GM12801 (cell line): ENCODE results near the gene MAGEB2.

Experiments used
- TF ChIP-seq, protein P1 (sequence below): IDR thresholded peaks from one replicate; pipeline ENCODE4 v1.5.1; 2011; ENCODE audit warnings: control low read depth; ENCODE audit not compliant: insufficient read length; ENCODE audit errors: extremely low read depth

Gene MAGEB2

DNA sequence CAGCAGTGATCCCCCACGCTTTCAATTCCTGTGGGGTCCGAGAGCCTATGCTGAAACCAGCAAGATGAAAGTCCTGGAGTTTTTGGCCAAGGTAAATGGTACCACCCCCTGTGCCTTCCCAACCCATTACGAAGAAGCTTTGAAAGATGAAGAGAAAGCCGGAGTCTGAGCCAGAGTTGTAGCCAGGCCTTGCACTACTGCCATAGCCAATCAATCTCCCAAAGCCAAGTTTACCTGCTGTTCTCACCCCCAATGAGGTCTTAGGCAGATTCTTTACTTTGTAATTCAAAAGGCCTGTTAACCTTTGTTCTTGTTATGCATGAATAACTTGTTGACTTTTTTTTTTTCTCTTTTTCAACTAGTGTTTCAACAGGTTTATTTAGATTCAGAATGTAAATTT, 4.0 kb downstream of the MAGEB2 start:
- TF ChIP-seq, protein P1, sequence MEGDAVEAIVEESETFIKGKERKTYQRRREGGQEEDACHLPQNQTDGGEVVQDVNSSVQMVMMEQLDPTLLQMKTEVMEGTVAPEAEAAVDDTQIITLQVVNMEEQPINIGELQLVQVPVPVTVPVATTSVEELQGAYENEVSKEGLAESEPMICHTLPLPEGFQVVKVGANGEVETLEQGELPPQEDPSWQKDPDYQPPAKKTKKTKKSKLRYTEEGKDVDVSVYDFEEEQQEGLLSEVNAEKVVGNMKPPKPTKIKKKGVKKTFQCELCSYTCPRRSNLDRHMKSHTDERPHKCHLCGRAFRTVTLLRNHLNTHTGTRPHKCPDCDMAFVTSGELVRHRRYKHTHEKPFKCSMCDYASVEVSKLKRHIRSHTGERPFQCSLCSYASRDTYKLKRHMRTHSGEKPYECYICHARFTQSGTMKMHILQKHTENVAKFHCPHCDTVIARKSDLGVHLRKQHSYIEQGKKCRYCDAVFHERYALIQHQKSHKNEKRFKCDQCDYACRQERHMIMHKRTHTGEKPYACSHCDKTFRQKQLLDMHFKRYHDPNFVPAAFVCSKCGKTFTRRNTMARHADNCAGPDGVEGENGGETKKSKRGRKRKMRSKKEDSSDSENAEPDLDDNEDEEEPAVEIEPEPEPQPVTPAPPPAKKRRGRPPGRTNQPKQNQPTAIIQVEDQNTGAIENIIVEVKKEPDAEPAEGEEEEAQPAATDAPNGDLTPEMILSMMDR = no peak

DNA sequence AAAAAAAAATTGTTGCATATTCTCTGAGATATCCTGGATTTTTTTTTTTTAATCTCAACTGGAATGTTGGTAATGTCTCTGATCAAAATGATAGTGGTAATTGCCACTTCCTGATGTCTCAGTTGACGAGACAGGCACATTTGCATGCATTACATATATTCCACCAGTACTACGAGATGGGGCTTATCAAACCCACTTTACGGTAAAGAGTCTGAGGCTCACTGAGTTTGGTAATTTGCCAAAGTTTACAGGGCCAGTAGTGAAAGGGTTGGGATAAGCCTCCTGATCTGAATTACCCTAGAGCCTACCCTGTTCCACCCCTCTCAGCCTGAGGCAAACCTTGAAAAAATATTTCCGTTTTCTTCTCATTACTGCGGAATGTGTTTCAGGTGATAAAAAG, 5.3 kb downstream of the MAGEB2 start:
- TF ChIP-seq, protein P1 = no peak

DNA sequence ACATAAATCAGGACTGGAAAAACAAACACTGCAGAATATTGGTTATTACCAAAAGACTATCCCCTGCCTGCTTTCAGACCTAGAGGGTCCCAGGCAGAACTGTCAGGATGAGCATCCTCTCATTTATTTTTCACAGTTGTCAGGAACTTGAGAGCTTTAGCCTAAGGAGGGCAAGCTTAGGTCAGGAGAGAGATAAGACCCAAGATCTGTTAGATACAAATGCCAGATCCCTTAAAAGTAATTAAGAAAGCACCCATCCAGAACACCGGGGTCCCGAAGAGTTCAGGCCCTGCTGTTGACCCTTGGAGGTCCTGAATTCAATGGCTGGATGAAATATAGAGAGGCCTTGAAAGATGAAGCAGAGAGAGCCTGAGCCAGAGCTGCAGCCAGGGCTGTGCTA, 9.2 kb downstream of the MAGEB2 start:
- TF ChIP-seq, protein P1 = no peak

DNA sequence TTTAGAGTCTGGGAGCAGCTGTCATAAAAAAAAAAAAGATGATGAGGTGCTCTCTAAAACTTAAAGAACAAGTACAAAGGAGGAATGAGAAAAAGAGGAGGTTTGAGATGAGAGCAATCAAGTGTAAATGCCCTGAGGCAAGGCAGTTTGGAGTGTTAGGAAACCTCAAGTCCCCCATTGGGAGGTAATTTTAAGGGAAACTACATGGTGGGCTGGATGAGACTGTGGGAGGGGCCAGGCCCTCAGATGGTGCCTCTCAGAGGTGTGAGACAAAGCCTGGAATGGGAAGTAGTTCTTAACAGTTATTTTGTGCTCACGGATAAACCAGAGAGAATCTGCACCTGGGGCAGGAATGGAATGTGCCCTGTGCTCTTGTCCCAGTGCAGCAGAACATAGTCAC, 13.2 kb downstream of the MAGEB2 start:
- TF ChIP-seq, protein P1 = no peak

DNA sequence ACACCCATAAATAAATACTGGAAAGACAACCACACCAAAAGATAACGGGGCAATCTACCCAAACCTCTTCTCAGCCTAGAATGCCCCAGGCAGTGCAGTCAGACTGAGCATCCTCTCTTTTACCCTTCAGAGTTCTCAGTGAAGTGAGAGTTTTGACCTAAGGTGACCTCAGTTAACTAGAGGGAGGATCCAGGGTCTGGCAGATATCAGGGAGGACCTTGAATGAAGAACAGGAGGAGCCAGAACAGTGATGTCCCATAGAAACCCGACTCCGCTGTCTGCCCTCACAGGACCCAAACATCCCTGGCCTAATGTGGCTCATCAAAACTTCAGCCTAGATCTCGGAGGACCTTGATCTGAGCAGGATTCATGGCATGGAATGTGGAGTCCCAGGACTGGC, 15.0 kb downstream of the MAGEB2 start, which contains the start of gene MAGEB3:
TSS of gene MAGEB3 (plus strand) at position 263 of the 400 bp plus-strand sequence. CDS start 5,268 bp downstream, outside the sequence.
- TF ChIP-seq, protein P1 = no peak

DNA sequence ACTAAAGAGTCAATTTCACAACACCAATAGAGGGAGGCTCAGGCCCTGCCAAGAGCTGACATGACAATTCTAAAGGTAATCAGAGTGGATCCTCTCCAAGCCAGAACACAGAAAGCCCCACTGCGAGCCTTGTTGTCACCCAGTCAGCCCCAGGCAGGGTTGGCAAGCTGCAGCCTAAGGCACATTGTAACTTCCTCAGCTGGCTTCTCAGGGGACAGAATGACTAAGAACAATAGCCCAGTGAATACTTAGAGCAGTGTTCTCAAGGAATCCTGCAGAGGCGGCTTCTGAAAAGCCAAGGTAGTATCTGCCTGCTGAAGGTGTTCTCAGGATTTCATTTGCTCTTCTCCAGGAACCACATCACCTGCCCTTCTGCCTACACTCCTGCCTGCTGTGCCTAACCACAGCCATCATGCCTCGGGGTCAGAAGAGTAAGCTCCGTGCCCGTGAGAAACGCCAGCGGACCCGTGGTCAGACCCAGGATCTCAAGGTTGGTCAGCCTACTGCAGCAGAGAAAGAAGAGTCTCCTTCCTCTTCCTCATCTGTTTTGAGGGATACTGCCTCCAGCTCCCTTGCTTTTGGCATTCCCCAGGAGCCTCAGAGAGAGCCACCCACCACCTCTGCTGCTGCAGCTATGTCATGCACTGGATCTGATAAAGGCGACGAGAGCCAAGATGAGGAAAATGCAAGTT, 26.5 kb downstream of the MAGEB2 start, which contains the start of gene MAGEB4:
TSS of gene MAGEB4 (plus strand) at position 277 of the 692 bp plus-strand sequence. CDS start at position 413, 136 bp downstream.
- TF ChIP-seq, protein P1 = no peak

DNA sequence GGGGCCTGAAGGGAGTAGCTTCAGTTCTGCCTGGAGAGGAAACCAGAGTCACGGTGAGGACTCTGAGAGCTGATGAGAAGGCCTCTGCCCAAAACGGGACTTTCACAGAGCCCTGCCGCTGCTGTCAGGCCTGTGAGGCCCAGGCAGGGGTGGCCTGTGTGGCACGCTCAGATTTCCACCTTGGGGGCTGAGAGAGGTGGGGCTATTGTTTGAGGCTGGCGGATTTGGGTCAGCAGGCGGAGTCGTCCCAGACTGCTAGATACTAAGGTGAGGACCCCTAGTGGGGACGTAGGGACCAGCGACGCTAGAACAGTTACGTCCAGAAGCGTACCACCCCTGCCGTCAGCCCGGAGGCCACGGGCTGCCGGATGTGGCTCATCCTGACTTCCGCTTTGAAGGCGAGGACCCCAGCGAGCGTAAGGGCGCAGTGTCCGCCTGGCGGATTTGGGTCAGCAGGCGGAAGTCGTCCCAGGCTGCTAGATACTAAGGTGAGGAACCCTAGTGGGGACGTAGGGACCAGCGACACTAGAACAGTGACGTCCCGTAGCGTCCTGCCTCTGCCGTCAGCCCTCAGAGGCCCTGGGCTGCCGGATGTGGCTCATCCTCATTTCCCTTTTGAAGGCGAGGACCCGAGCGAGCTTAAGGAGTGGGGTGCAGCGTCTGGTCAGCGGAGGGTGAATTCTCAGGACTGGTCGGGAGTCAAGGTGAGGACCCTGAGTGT, 31.6 kb downstream of the MAGEB2 start, which contains the start of gene MAGEB1:
TSS of gene MAGEB1 (plus strand) at position 378 of the 721 bp plus-strand sequence. CDS start 3,348 bp downstream, outside the sequence.
- TF ChIP-seq, protein P1 = no peak
